Activated CD8-positive, alpha-beta T cell treated with anti-CD3 and anti-CD28 coated beads for 36 hours (primary cell): ENCODE measurements around the gene TMCC1. TPM values are rescaled to one million over a fixed set of nuclear protein-coding genes. Genes with fewer than 3 reads are reported as not detected.

Experiments
- ATAC-seq: fragments of 200-7000 bp; cut with Tn5 transposase; one replicate; pipeline ENCODE4 v1.10.0; 2021; ENCODE audit warnings: mild to moderate bottlenecking, moderate library complexity
- CTCF ChIA-PET: fragments of 350-600 bp; sonication (Branson Sonifier 250); formaldehyde crosslinking; loops from one replicate; lab custom pipeline; 2021; ENCODE audit warnings: antibody characterized with exemption; lab: Charles Lee
- POLR2A ChIA-PET: fragments of 350-600 bp; sonication (Branson Sonifier 250); formaldehyde crosslinking; loops from one replicate; lab custom pipeline; 2021; ENCODE audit warnings: antibody characterized with exemption; lab: Charles Lee
- DNase-seq: peaks from one replicate; pipeline ENCODE4 v3.0.0-alpha.2; 2020
- H3K27ac Mint-ChIP-seq: one replicate; pipeline ENCODE4 v1.8.0; 2021; ENCODE audit warnings: mild to moderate bottlenecking, mixed read lengths
- H3K27me3 Mint-ChIP-seq: one replicate; pipeline ENCODE4 v1.8.0; 2021; ENCODE audit warnings: mixed read lengths
- H3K36me3 Mint-ChIP-seq: one replicate; pipeline ENCODE4 v1.8.0; 2021; ENCODE audit warnings: low read depth, mixed read lengths
- H3K4me1 Mint-ChIP-seq: one replicate; pipeline ENCODE4 v1.8.0; 2021; ENCODE audit warnings: low read depth, mixed read lengths
- H3K4me3 Mint-ChIP-seq: one replicate; pipeline ENCODE4 v1.8.0; 2021; ENCODE audit warnings: mild to moderate bottlenecking, moderate library complexity, mixed read lengths
- H3K9me3 Mint-ChIP-seq: one replicate; pipeline ENCODE4 v1.8.0; 2021; ENCODE audit warnings: mixed read lengths
- intact Hi-C: fragments of 100-400 bp; cut with micrococcal nuclease; formaldehyde crosslinking; loops from one replicate; pipeline ENCODE4 v1.10.0; 2022
- total RNA-seq, 2 experiments: library from RNA; stranded (reverse); gene quantifications; one replicate each; pipeline ENCODE4 v1.2.3, GENCODE V29; 2021
- TF ChIP-seq, protein P1 (sequence below): fragments of 200-600 bp; IDR thresholded peaks from one replicate; pipeline ENCODE4 v1.8.0; 2022; ENCODE audit warnings: antibody characterized with exemption, mild to moderate bottlenecking

The TMCC1 gene
- total RNA-seq, 2 experiments from 2014 or later, result 14.1 to 18.0 TPM

DNA sequence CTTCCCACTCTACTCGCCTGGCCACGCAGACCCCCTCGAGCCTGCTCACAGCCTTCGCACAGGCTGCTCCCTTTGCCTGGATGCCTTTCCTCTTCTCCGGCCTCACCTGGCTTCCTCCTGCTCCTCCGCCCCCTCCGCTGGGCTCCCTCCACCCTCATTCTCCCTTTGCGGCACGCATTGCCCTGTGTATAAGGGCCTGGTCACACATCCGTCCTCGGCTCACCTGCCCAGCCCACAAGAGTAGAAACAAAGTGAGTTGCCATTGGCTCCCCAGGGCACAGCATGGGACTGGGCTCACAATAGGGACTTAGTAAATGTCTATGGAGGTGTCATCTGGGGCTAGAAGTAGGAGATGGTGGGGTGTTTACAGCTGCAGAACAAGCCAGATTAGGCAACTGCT lies 291.2 kb downstream of the TMCC1 start:
- intact Hi-C loops, result no loop called here
- Mint-ChIP-seq H3K36me3 (peaks cover 1% of the 10 kb centered on the region), H3K4me1 (peaks cover 4% of the 10 kb centered on the region), H3K4me3 (no peak overlapping the region), H3K27me3 (peaks cover 20% of the 10 kb centered on the region), H3K27ac (no peak overlapping the region), H3K9me3 (no peaks in the 10 kb centered on the region)
- no peak for ATAC-seq
- ChIA-PET CTCF (no interaction called here), POLR2A (interaction anchor here (2.5 kb wide), 1 partner anchor 8 kb away, joined by 7 read pairs; no protein-coding TSS in a partner anchor)
- TF ChIP-seq, protein P1, sequence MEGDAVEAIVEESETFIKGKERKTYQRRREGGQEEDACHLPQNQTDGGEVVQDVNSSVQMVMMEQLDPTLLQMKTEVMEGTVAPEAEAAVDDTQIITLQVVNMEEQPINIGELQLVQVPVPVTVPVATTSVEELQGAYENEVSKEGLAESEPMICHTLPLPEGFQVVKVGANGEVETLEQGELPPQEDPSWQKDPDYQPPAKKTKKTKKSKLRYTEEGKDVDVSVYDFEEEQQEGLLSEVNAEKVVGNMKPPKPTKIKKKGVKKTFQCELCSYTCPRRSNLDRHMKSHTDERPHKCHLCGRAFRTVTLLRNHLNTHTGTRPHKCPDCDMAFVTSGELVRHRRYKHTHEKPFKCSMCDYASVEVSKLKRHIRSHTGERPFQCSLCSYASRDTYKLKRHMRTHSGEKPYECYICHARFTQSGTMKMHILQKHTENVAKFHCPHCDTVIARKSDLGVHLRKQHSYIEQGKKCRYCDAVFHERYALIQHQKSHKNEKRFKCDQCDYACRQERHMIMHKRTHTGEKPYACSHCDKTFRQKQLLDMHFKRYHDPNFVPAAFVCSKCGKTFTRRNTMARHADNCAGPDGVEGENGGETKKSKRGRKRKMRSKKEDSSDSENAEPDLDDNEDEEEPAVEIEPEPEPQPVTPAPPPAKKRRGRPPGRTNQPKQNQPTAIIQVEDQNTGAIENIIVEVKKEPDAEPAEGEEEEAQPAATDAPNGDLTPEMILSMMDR, result no peak
- no peak for DNase-seq

DNA sequence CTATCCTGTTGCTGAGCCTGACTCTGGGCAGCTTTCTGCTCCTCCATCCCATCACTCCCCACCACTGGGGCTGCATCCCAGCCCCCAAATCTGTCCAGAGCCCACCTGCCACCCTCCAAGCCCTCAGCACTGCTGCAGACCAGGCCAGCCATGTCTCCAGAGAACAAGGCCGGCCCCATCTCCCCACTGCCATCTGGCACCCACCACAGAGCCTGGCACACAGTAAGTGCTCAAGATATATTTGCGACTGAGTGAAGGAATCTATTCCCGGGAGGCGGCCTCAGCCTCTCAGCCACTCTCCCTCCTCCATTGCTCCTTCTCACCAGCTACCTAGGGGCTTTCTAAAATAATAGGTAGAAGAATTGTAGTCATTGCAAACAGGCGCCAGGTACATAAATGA lies 291.8 kb downstream of the TMCC1 start:
- intact Hi-C loops, result no loop called here
- DNase-seq (no peak), ATAC-seq (no peak)
- Mint-ChIP-seq H3K9me3 (no peaks in the 10 kb centered on the region), H3K36me3 (peaks cover 1% of the 10 kb centered on the region), H3K27ac (no peak overlapping the region), H3K4me1 (peaks cover 4% of the 10 kb centered on the region), H3K4me3 (no peak overlapping the region), H3K27me3 (peaks cover 15% of the 10 kb centered on the region)
- ChIA-PET CTCF (no interaction called here), POLR2A (interaction anchor here (2.5 kb wide), 1 partner anchor 7 kb away, joined by 7 read pairs; no protein-coding TSS in a partner anchor)
- TF ChIP-seq, protein P1, result no peak

DNA sequence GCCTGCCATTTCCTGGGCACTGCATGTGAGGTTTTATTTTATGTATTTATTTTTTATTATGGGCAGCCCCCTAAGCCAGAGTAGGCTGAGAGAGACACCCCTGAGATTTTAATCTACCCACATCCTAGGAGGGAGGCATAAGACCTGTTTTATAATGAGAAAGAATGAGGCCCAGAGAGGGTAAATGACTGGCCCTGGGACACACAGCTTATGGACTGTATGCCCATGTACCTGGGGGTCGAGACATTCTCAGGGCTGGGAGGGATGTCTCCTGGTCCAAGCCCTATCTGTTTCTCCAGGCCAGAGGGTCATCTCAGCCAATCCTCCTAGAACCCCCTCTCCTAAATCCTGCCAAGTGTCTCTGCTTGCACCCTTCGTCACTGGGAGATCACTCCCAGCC lies 293.2 kb downstream of the TMCC1 start:
- H3K36me3 Mint-ChIP-seq, result no peaks in the 10 kb centered on the region
- ATAC-seq (no peak), DNase-seq (no peak)
- H3K27me3 Mint-ChIP-seq, result peaks cover 11% of the 10 kb centered on the region
- H3K4me1 Mint-ChIP-seq, result peaks cover 2% of the 10 kb centered on the region
- ChIA-PET CTCF (no interaction called here), POLR2A (no interaction called here)
- intact Hi-C loops, result no loop called here
- H3K27ac Mint-ChIP-seq, result no peak overlapping the region
- no peaks in the 10 kb centered on the region for H3K9me3 Mint-ChIP-seq
- TF ChIP-seq, protein P1, result no peak
- H3K4me3 Mint-ChIP-seq, result no peak overlapping the region

DNA sequence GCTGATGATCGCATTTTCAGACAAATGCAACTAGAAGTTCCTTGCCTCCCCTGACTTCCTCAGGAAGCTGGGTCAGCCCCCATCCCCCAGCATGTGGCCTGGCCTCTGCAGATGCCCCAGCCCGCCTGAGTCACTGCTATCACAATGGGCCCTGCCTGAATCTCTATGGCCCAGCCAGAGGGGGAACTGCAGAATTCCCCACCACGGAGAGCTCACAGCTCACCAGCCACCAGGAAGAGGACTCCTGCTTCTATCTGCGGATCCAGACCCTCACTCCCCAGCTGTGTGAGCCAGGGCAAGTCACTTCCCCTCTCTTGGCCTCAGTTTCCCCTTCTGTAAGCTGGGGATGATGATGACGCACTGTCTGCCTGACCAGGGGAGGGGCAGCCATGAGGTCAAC lies 293.9 kb downstream of the TMCC1 start:
- Mint-ChIP-seq H3K27ac (no peak overlapping the region), H3K27me3 (peaks cover 6% of the 10 kb centered on the region), H3K36me3 (no peaks in the 10 kb centered on the region), H3K9me3 (no peaks in the 10 kb centered on the region), H3K4me3 (no peak overlapping the region), H3K4me1 (peaks cover 2% of the 10 kb centered on the region)
- TF ChIP-seq, protein P1, result no peak
- ChIA-PET CTCF (no interaction called here), POLR2A (no interaction called here)
- DNase-seq (no peak), ATAC-seq (no peak)
- intact Hi-C loops, result no loop called here

DNA sequence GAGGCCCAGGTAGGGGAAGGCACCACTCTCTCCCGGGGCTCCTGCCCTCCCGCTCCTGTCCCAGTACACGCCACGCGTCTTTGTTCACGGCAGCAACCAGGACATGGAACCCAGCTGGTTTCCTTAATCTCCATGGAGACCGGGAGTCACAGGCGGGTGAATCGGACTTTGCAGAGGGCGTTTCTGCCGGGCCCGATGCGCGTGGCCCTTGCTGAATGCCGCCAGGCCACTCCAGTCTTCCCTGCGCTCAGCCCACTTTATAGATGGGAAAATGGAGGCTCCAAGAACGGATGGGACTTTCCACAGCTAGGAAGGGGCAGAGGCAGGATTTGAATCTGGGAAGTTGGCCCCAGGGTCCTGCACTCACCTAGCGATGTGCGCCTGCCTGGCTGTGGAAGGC lies 294.4 kb downstream of the TMCC1 start:
- TF ChIP-seq, protein P1, result no peak
- ATAC-seq (no peak), DNase-seq (no peak)
- Mint-ChIP-seq H3K27me3 (peaks cover 3% of the 10 kb centered on the region), H3K4me1 (peaks cover 8% of the 10 kb centered on the region), H3K36me3 (no peaks in the 10 kb centered on the region), H3K4me3 (no peak overlapping the region), H3K9me3 (no peaks in the 10 kb centered on the region), H3K27ac (no peak overlapping the region)
- POLR2A ChIA-PET, result no interaction called here
- CTCF ChIA-PET, result no interaction called here
- intact Hi-C loops, result no loop called here
